ENCODE results near the gene AP2B1. TPM values are rescaled to one million over a fixed set of nuclear protein-coding genes. Genes with fewer than 3 reads are reported as not detected.

Gene AP2B1
- total and polyA plus RNA-seq, 9 of the 15 experiments (the other 6 are each of a cell fraction or from before 2014, with no cell fraction given): 60.1 to 287 (median 105) TPM

DNA sequence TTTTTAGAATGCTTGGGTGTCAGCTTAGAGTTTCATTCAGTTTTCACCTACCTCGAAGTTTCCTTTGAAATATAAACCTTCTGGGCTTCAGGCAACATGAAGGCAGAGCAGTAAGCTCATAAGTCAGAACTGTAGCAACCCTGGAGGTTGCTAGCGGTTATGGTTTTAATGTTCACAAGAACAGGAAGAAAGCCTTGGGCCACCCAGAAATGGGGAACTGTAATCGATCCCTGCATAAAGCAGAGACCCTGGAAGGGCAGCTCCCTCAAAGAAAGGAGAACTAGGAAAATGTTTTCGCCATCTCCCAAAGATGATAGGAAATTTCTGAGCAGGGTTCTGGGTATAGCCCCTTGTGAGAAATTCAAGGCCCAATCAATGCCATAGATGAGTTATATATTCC lies 96.5 kb downstream of the AP2B1 start:
- no peaks in the 10 kb centered on the region for H3K9me1 ChIP-seq (ENCODE audit: control insufficient read depth, insufficient read depth, low read length)
- ChIA-PET POLR2A (interaction anchor here (0.7 to 1.4 kb wide), 4 partner anchors 9 to 31 kb away, joined by 3 to 5 read pairs (median 4); no protein-coding TSS in a partner anchor), CTCF (ENCODE audit: low intra/inter-chr PET ratio) (no interaction called here)
- BruUV-seq (replicated peaks): no TSS peak
- DNase-seq (ENCODE audit: extremely low read depth in 1 of 4, low spot score in 3 of 4): no peak
- no peak for TF ChIP-seq ZFX (CRISPR knock-in tag; IDR thresholded peaks at IDR 0.05)
- no peak for TF ChIP-seq ZNF347 (CRISPR knock-in tag; IDR thresholded peaks at IDR 0.05; ENCODE audit: low read depth)
- TF ChIP-seq ZNF24 (IDR thresholded peaks at IDR 0.05): no peak
- no peak for TF ChIP-seq SIRT6 (IDR thresholded peaks at IDR 0.05; ENCODE audit: low read depth, low read length)
- no peak for TF ChIP-seq RFX1 (IDR thresholded peaks at IDR 0.05)
- TF ChIP-seq, protein P1, sequence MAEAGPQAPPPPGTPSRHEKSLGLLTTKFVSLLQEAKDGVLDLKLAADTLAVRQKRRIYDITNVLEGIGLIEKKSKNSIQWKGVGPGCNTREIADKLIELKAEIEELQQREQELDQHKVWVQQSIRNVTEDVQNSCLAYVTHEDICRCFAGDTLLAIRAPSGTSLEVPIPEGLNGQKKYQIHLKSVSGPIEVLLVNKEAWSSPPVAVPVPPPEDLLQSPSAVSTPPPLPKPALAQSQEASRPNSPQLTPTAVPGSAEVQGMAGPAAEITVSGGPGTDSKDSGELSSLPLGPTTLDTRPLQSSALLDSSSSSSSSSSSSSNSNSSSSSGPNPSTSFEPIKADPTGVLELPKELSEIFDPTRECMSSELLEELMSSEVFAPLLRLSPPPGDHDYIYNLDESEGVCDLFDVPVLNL (CRISPR knock-in tag; IDR thresholded peaks at IDR 0.05; ENCODE audit: low read depth): no peak
- TF ChIP-seq HCFC1 (IDR thresholded peaks at IDR 0.05; ENCODE audit: low read depth, low read length): no peak
- no peaks in the 10 kb centered on the region for H3K27me3 ChIP-seq (ENCODE audit: control insufficient read depth in 2 of 2, insufficient read depth in 2 of 2, low read length in 2 of 2)
- no peak overlapping the region for H3K9ac ChIP-seq (ENCODE audit: insufficient read depth in 1 of 2, low read depth in 2 of 2, low read length in 2 of 2)
- no peak overlapping the region for H3K4me2 ChIP-seq (ENCODE audit: insufficient read depth, low read length)
- no peak for FAIRE-seq
- no peak overlapping the region for H2AFZ ChIP-seq (ENCODE audit: low read depth, low read length)
- in situ Hi-C loops (cut with MboI): no loop called here
- H3K4me3 ChIP-seq: no peak overlapping the region
- no peaks in the 10 kb centered on the region for H3K79me2 ChIP-seq (ENCODE audit: control insufficient read depth, insufficient read depth, low read length)
- H4K20me1 ChIP-seq (replicated peaks; ENCODE audit: control insufficient read depth, insufficient read depth, low read length): no peaks in the 10 kb centered on the region
- no peak overlapping the region for H3K27ac ChIP-seq (ENCODE audit: extremely low read depth, low read depth, low read length)
- intact Hi-C loops (cut with micrococcal nuclease): no loop called here
- H3K9me3 ChIP-seq (replicated peaks; ENCODE audit: control insufficient read depth, insufficient read depth, low read depth, low read length): no peaks in the 10 kb centered on the region
- H3K36me3 ChIP-seq (ENCODE audit: control insufficient read depth, insufficient read depth, low read length): peaks cover 93% of the 10 kb centered on the region
- ATAC-seq: no peak
- 96% methylated on average over 4 of the region's 4 CpGs for WGBS (ENCODE audit: insufficient coverage, low coverage, missing lambda C conversion rate)
- H3K4me1 ChIP-seq (replicated peaks in 1 of 2; ENCODE audit: control insufficient read depth in 2 of 2, insufficient read depth in 2 of 2, low read length in 2 of 2): no peaks in the 10 kb centered on the region

Data from K562 (cell line).